ENCODE data around the gene CAMKMT.

CAMKMT gene

GRCh38 chr2:44361330-44362206 lies at the start of gene CAMKMT, which contains the start of gene PREPL:
CAMKMT (plus strand) TSS chr2:44361947.
PREPL (minus strand) TSS chr2:44361494; CDS start chr2:44346342, 15,152 bp downstream.
- peak; percentile 97 for DNase-seq

GRCh38 chr2:44314362-44314761 lies 47.4 kb upstream of the CAMKMT start:
- DNase-seq, result no peak

- no peak for DNase-seq
These were observed 45.8 kb upstream of the CAMKMT start for GRCh38 chr2:44315945-44316344.

GRCh38 chr2:44320832-44321231 lies 40.9 kb upstream of the CAMKMT start:
- DNase-seq, result no peak

- DNase-seq, result no peak
These were observed 40.4 kb upstream of the CAMKMT start for GRCh38 chr2:44321360-44321759.

GRCh38 chr2:44324971-44325426 lies 36.7 kb upstream of the CAMKMT start:
- DNase-seq, result peak; percentile 90

GRCh38 chr2:44325897-44326296 lies 35.9 kb upstream of the CAMKMT start:
- no peak for DNase-seq

GRCh38 chr2:44326548-44327264 lies 35.0 kb upstream of the CAMKMT start:
- DNase-seq, result no peak

GRCh38 chr2:44328750-44329149 lies 33.0 kb upstream of the CAMKMT start:
- no peak for DNase-seq

- DNase-seq, result no peak
These were observed 32.4 kb upstream of the CAMKMT start for GRCh38 chr2:44329343-44329742.

- no peak for DNase-seq
These were observed 30.9 kb upstream of the CAMKMT start for GRCh38 chr2:44330801-44331200.

GRCh38 chr2:44333994-44334393 lies 27.8 kb upstream of the CAMKMT start:
- no peak for DNase-seq

- no peak for DNase-seq
These were observed 25.8 kb upstream of the CAMKMT start for GRCh38 chr2:44335806-44336538.

- peak; percentile 46 for DNase-seq
These were observed 18.9 kb upstream of the CAMKMT start for GRCh38 chr2:44342854-44343253.

- no peak for DNase-seq
These were observed 14.2 kb upstream of the CAMKMT start for GRCh38 chr2:44347526-44347925.

- DNase-seq, result no peak
These were observed 13.3 kb upstream of the CAMKMT start for GRCh38 chr2:44348400-44348799.

GRCh38 chr2:44349506-44349905 lies 12.2 kb upstream of the CAMKMT start:
- no peak for DNase-seq

- DNase-seq, result no peak
These were observed 10.7 kb upstream of the CAMKMT start for GRCh38 chr2:44351088-44351487.

GRCh38 chr2:44351676-44352075 lies 10.1 kb upstream of the CAMKMT start:
- no peak for DNase-seq

GRCh38 chr2:44352510-44352909 lies 9.2 kb upstream of the CAMKMT start:
- DNase-seq, result no peak

GRCh38 chr2:44354761-44355160 lies 7.0 kb upstream of the CAMKMT start:
- DNase-seq, result peak; percentile 20

GRCh38 chr2:44358503-44358902 lies 3.2 kb upstream of the CAMKMT start:
- DNase-seq, result peak; percentile 71

- peak; percentile 50 for DNase-seq
These were observed 908 bp upstream of the CAMKMT start for GRCh38 chr2:44360749-44361329.
